ENCODE data around the gene CCDC51. TPM values are rescaled to one million over a fixed set of nuclear protein-coding genes. Genes with fewer than 3 reads are reported as not detected.

The CCDC51 gene
- total and polyA plus RNA-seq, 2 donors (not counting 3 experiments of a cell fraction or from before 2014, with no cell fraction given), result 11.2 to 11.3 TPM

DNA sequence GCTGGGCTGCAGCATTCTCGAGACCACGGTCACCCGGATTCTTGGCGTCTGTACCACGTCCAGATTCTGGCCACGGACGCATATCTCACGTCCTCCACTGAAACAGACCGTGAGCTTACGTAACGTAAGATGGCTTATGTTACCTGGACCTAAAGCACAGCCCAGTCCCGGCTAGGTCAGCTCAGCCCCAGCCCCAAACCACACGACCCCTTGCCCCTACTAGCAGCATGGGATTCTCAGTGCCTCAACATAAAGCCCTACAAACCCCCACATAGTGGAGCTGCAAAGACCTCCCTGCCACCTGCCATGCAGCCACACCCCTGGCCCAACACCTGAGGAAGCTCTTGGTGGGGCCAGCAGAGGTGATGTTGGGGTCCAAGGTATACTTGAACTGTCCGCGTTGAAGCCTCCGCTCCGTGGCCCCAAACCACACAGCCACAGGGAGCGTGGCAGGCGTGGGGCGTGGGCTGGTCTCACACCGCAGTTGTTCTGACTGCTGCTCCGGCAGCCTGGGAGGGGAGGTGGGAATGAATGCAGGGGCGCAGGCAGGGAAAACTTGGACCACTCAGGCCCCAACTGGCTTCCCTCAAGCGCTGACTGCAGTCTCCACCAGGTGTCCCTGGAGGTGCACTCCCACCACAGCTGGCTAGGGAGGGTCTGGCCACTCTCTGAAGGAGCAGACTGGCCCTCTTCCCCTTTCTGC, 24.5 kb downstream of the CCDC51 start:
- ChIA-PET CTCF (interaction anchor here (1.4 to 4.0 kb wide), 2 partner anchors 15 to 21 kb away, joined by 5 to 46 read pairs; no protein-coding TSS in a partner anchor), POLR2A (no interaction called here)
- DNase-seq (ENCODE audit: low read depth, low spot score) (no peak), FAIRE-seq (no peak)
- no peak overlapping the region for H3K27ac ChIP-seq (ENCODE audit: insufficient read depth, low read depth, low read length)
- TF ChIP-seq EZH2 (IDR thresholded peaks at IDR 0.05; ENCODE audit: borderline replicate concordance, low read depth, low read length, severe bottlenecking) (no peak), JUN (IDR thresholded peaks at IDR 0.05; ENCODE audit: borderline replicate concordance, insufficient read depth, insufficient read length, low read depth) (no peak), FOS (IDR thresholded peaks at IDR 0.05; ENCODE audit: borderline replicate concordance, insufficient read depth, low read length) (no peak)
- H3K36me3 ChIP-seq (ENCODE audit: control insufficient read depth in 2 of 2, extremely low read depth in 1 of 2, insufficient read depth in 2 of 2, low read length in 2 of 2), result peaks cover 0 to 31% of the 10 kb centered on the region in 2 experiments
- H3K4me2 ChIP-seq (ENCODE audit: insufficient read depth, low read length), result no peak overlapping the region
- BruUV-seq (replicated peaks), result no TSS peak
- H3K9ac ChIP-seq (replicated peaks; ENCODE audit: extremely low read depth, insufficient read depth, low read length), result no peak overlapping the region
- H3K79me2 ChIP-seq (ENCODE audit: control insufficient read depth, insufficient read depth, low read length), result no peaks in the 10 kb centered on the region
- no peaks in the 10 kb centered on the region for H3K4me1 ChIP-seq (ENCODE audit: control insufficient read depth, extremely low read depth, insufficient read depth, low read length)
- H2AFZ ChIP-seq (ENCODE audit: low read depth, low read length), result no peak overlapping the region
- dilution Hi-C loops (cut with MboI; ENCODE audit: extremely low pct_ligation_motif_present, low sequenced_read_pairs), result no loop called here
- H4K20me1 ChIP-seq (replicated peaks; ENCODE audit: control insufficient read depth, extremely low read depth, insufficient read depth, low read length), result no peaks in the 10 kb centered on the region
- H3K9me1 ChIP-seq (replicated peaks; ENCODE audit: control insufficient read depth, extremely low read depth, insufficient read depth, low read length), result no peaks in the 10 kb centered on the region
- no peaks in the 10 kb centered on the region for H3K9me3 ChIP-seq (replicated peaks; ENCODE audit: control insufficient read depth, insufficient read depth, low read length)
- no peak overlapping the region for H3K4me3 ChIP-seq (replicated peaks in 1 of 3; ENCODE audit: insufficient read depth in 1 of 3, low read depth in 1 of 3, low read length in 3 of 3)
- no peaks in the 10 kb centered on the region for H3K27me3 ChIP-seq (ENCODE audit: control insufficient read depth in 2 of 2, insufficient read depth in 2 of 2, low read length in 2 of 2)
- intact Hi-C loops (cut with micrococcal nuclease), result no loop called here

DNA sequence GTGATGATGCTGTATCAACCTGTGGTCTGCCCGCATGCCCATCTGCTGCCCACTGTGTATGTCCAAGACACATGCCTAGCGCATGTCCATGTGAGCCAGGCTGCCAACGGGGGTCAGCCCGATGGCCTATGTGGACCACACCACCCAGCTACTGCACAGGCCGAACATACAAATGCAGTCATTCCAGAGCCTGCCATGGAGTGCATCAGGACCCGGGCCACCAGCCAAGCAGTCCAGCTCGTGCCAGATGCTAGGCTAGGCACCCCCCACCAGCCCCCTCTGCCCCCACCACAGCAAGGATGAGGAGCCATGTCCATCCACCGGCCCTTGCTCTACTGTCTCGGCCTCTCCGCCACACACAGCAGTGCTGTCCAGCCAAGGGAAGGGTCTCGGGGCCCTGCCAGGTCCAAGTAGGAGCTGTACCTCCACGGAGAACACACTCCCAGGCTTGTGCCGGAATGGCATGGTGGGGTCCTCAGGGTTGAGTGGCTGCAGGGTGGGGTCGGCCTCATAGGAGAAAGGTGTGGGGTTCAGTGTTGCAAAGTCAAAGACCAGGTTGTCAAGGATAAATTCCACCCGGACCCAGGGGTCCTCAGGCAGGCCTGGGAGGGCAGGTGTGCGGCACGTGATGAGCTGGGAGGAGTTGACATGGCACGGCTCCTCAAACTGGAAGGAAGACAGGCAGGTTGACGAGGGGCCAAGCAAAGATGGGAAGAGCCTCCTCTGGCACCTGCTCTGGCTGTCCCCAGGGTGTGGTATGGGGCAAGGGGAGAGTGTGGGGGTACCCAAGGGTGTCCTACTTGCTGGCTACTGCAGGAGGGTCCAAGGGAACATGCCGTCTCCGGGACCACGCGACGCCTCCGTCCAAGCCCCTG, 25.3 kb downstream of the CCDC51 start:
- dilution Hi-C loops (cut with MboI; ENCODE audit: extremely low pct_ligation_motif_present, low sequenced_read_pairs), result no loop called here
- Histone ChIP-seq H3K79me2 (ENCODE audit: control insufficient read depth, insufficient read depth, low read length) (no peaks in the 10 kb centered on the region), H3K9me3 (replicated peaks; ENCODE audit: control insufficient read depth, insufficient read depth, low read length) (no peaks in the 10 kb centered on the region), H3K27me3 (ENCODE audit: control insufficient read depth in 2 of 2, insufficient read depth in 2 of 2, low read length in 2 of 2) (no peaks in the 10 kb centered on the region), H3K27ac (ENCODE audit: insufficient read depth, low read depth, low read length) (no peak overlapping the region), H2AFZ (ENCODE audit: low read depth, low read length) (no peak overlapping the region), H3K4me3 (replicated peaks in 1 of 3; ENCODE audit: insufficient read depth in 1 of 3, low read depth in 1 of 3, low read length in 3 of 3) (no peak overlapping the region), H3K9ac (replicated peaks; ENCODE audit: extremely low read depth, insufficient read depth, low read length) (no peak overlapping the region), H3K36me3 (ENCODE audit: control insufficient read depth in 2 of 2, extremely low read depth in 1 of 2, insufficient read depth in 2 of 2, low read length in 2 of 2) (peaks cover 0 to 35% of the 10 kb centered on the region in 2 experiments), H3K4me2 (ENCODE audit: insufficient read depth, low read length) (no peak overlapping the region), H3K4me1 (ENCODE audit: control insufficient read depth, extremely low read depth, insufficient read depth, low read length) (no peaks in the 10 kb centered on the region), H3K9me1 (replicated peaks; ENCODE audit: control insufficient read depth, extremely low read depth, insufficient read depth, low read length) (no peaks in the 10 kb centered on the region), H4K20me1 (replicated peaks; ENCODE audit: control insufficient read depth, extremely low read depth, insufficient read depth, low read length) (no peaks in the 10 kb centered on the region)
- ChIA-PET POLR2A (no interaction called here), CTCF (interaction anchor here (4.0 to 4.3 kb wide), 2 partner anchors 14 to 21 kb away, joined by 12 to 46 read pairs; no protein-coding TSS in a partner anchor)
- no peak for FAIRE-seq
- intact Hi-C loops (cut with micrococcal nuclease), result no loop called here
- TF ChIP-seq POLR2AphosphoS5 (IDR thresholded peaks at IDR 0.05; ENCODE audit: insufficient read depth, low read depth, low read length), result no peak
- no peak for TF ChIP-seq JUN (IDR thresholded peaks at IDR 0.05; ENCODE audit: borderline replicate concordance, insufficient read depth, insufficient read length, low read depth)
- TF ChIP-seq, protein P1, sequence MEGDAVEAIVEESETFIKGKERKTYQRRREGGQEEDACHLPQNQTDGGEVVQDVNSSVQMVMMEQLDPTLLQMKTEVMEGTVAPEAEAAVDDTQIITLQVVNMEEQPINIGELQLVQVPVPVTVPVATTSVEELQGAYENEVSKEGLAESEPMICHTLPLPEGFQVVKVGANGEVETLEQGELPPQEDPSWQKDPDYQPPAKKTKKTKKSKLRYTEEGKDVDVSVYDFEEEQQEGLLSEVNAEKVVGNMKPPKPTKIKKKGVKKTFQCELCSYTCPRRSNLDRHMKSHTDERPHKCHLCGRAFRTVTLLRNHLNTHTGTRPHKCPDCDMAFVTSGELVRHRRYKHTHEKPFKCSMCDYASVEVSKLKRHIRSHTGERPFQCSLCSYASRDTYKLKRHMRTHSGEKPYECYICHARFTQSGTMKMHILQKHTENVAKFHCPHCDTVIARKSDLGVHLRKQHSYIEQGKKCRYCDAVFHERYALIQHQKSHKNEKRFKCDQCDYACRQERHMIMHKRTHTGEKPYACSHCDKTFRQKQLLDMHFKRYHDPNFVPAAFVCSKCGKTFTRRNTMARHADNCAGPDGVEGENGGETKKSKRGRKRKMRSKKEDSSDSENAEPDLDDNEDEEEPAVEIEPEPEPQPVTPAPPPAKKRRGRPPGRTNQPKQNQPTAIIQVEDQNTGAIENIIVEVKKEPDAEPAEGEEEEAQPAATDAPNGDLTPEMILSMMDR (IDR thresholded peaks at IDR 0.05; ENCODE audit: extremely low read depth in 1 of 2, insufficient read depth in 1 of 2, low read depth in 1 of 2, low read length in 2 of 2), result no peak
- no TSS peak for BruUV-seq (replicated peaks)
- no peak for DNase-seq (ENCODE audit: low read depth, low spot score)
